HepG2 (cell line): ENCODE data around the gene NEU4. TPM values are rescaled to one million over a fixed set of nuclear protein-coding genes. Genes with fewer than 3 reads are reported as not detected.

Experiments used
- ATF7-NPFF ChIP-seq: sonication (generic); formaldehyde crosslinking; IDR thresholded peaks from 2 replicates; pipeline ENCODE4 v1.8.1; 2023; ENCODE audit warnings: mild to moderate bottlenecking, low read depth, missing genetic modification reagents, moderate library complexity
- EP300 ChIP-seq, 3 experiments: sonication (generic) in 1 of 3; formaldehyde crosslinking in 1 of 3; IDR thresholded peaks; 2 replicates each; pipeline versions ENCODE4 v1.5.1 to v1.6.1; 2011 to 2020; ENCODE audit warnings: low read depth in 2 of 3, low read length in 2 of 3, borderline replicate concordance in 1 of 3, improper control_type of control experiment in 1 of 3, mild to moderate bottlenecking in 1 of 3, missing genetic modification reagents in 1 of 3, moderate library complexity in 1 of 3
- GABPA ChIP-seq, 2 experiments: IDR thresholded peaks; 2 replicates each; pipeline ENCODE4 v1.6.1; 2011 to 2016; ENCODE audit warnings: low read depth in 2 of 2, low read length in 1 of 2, missing biosample characterization in 1 of 2, missing genetic modification characterization in 1 of 2
- GTF2F1 ChIP-seq: fragments of 150-350 bp; IDR thresholded peaks from 2 replicates; pipeline ENCODE4 v1.6.1; 2014; ENCODE audit warnings: low read length
- HDAC1 ChIP-seq: sonication (generic); formaldehyde crosslinking; IDR thresholded peaks from 2 replicates; pipeline ENCODE4 v1.5.1; 2020; ENCODE audit warnings: mild to moderate bottlenecking, missing genetic modification reagents
- KAT8 ChIP-seq: IDR thresholded peaks from 2 replicates; pipeline ENCODE4 v1.6.1; 2016; ENCODE audit warnings: missing genetic modification reagents, missing compliant biosample characterization
- NR2F6 ChIP-seq, 2 experiments: IDR thresholded peaks; 2 replicates each; pipeline ENCODE4 v1.6.1; 2016; ENCODE audit warnings: antibody characterized with exemption in 1 of 2, mild to moderate bottlenecking in 1 of 2
- PRMT3 ChIP-seq: sonication (generic); formaldehyde crosslinking; IDR thresholded peaks from 2 replicates; pipeline ENCODE4 v1.8.1; 2022; ENCODE audit warnings: low read depth, mild to moderate bottlenecking, moderate library complexity, missing genetic modification reagents, borderline replicate concordance
- RBM22 ChIP-seq: fragments of 200-400 bp; formaldehyde crosslinking; optimal IDR thresholded peaks from 2 replicates; pipeline ENCODE3; 2017; ENCODE audit warnings: mild to moderate bottlenecking, low read length, moderate library complexity
- SIN3B ChIP-seq: fragments of 150-350 bp; IDR thresholded peaks from 2 replicates; pipeline ENCODE4 v1.6.1; 2014; ENCODE audit warnings: low read length
- SNAPC2 ChIP-seq: sonication (generic); formaldehyde crosslinking; IDR thresholded peaks from 2 replicates; pipeline ENCODE4 v1.8.1; 2022; ENCODE audit warnings: mild to moderate bottlenecking, missing genetic modification reagents
- TCF7 ChIP-seq: sonication (generic); IDR thresholded peaks from 2 replicates; pipeline ENCODE4 v1.6.1; 2016; ENCODE audit warnings: antibody characterized with exemption, low read depth
- THAP7 ChIP-seq: sonication (generic); formaldehyde crosslinking; IDR thresholded peaks from 2 replicates; pipeline ENCODE4 v1.8.1; 2023; ENCODE audit warnings: mild to moderate bottlenecking, missing genetic modification reagents
- TOPORS ChIP-seq: sonication (generic); formaldehyde crosslinking; IDR thresholded peaks from 2 replicates; pipeline ENCODE4 v1.8.0; 2023; ENCODE audit warnings: mild to moderate bottlenecking, missing genetic modification reagents
- ZNF138 ChIP-seq: sonication (generic); formaldehyde crosslinking; IDR thresholded peaks from 2 replicates; pipeline ENCODE4 v1.5.0; 2020; ENCODE audit warnings: mild to moderate bottlenecking, low read depth, missing genetic modification reagents
- ZNF383 ChIP-seq: sonication (generic); formaldehyde crosslinking; IDR thresholded peaks from 2 replicates; pipeline ENCODE4 v1.4.0; 2020; ENCODE audit warnings: missing genetic modification reagents, mild to moderate bottlenecking, borderline replicate concordance
- polyA plus RNA-seq, 8 experiments: library from polyadenylated mRNA; depleted of rRNA in 3 of 8; stranded (reverse) in 7 of 8; unstranded in 1 of 8; fragments of >200 nt; fragmentation: Illumina TruSeq in 4 of 8; extraction: Trizol in 4 of 8; gene quantifications; 2 replicates each; pipeline versions ENCODE4 v1.2.1 to v1.2.3, GENCODE V29; 2011 to 2016; ENCODE audit warnings: low read depth in 4 of 8, missing spikeins in 1 of 8, mixed read lengths in 1 of 8; ENCODE audit not compliant: insufficient read depth in 1 of 8
- total RNA-seq, 5 experiments: library from RNA; depleted of rRNA; stranded (reverse); fragments of >200 nt; fragmentation: Illumina TruSeq; extraction: Trizol; gene quantifications; 2 replicates each; pipeline ENCODE4 v1.2.3, GENCODE V29; 2016; ENCODE audit warnings: low read depth in 1 of 5
- TF ChIP-seq, protein P1 (sequence below): sonication (generic); formaldehyde crosslinking; IDR thresholded peaks from 2 replicates; pipeline ENCODE4 v1.5.1; 2020; ENCODE audit warnings: mild to moderate bottlenecking, missing genetic modification reagents, moderate library complexity
- TF ChIP-seq, protein P2 (sequence below): sonication (generic); formaldehyde crosslinking; conservative IDR thresholded peaks from 2 replicates; pipeline ENCODE4 v1.4.0; 2020; ENCODE audit warnings: missing genetic modification reagents
- TF ChIP-seq, protein P3 (sequence below), 2 experiments: sonication (generic) in 1 of 2; formaldehyde crosslinking in 1 of 2; IDR thresholded peaks; 2 replicates each; pipeline versions ENCODE4 v1.5.1 to v1.6.1; 2011 to 2020; ENCODE audit warnings: borderline replicate concordance in 1 of 2, low read depth in 1 of 2, low read length in 1 of 2, mild to moderate bottlenecking in 1 of 2, missing genetic modification reagents in 1 of 2, moderate library complexity in 1 of 2

NEU4 gene
- total and polyA plus RNA-seq, 2 of the 13 experiments (the other 11 are each of a cell fraction or from before 2014, with no cell fraction given) = 53.5 to 107 TPM

GRCh38 chr2:241774419-241775222 lies 34.4 kb upstream of the NEU4 start (continued):
- TF ChIP-seq, protein P1, sequence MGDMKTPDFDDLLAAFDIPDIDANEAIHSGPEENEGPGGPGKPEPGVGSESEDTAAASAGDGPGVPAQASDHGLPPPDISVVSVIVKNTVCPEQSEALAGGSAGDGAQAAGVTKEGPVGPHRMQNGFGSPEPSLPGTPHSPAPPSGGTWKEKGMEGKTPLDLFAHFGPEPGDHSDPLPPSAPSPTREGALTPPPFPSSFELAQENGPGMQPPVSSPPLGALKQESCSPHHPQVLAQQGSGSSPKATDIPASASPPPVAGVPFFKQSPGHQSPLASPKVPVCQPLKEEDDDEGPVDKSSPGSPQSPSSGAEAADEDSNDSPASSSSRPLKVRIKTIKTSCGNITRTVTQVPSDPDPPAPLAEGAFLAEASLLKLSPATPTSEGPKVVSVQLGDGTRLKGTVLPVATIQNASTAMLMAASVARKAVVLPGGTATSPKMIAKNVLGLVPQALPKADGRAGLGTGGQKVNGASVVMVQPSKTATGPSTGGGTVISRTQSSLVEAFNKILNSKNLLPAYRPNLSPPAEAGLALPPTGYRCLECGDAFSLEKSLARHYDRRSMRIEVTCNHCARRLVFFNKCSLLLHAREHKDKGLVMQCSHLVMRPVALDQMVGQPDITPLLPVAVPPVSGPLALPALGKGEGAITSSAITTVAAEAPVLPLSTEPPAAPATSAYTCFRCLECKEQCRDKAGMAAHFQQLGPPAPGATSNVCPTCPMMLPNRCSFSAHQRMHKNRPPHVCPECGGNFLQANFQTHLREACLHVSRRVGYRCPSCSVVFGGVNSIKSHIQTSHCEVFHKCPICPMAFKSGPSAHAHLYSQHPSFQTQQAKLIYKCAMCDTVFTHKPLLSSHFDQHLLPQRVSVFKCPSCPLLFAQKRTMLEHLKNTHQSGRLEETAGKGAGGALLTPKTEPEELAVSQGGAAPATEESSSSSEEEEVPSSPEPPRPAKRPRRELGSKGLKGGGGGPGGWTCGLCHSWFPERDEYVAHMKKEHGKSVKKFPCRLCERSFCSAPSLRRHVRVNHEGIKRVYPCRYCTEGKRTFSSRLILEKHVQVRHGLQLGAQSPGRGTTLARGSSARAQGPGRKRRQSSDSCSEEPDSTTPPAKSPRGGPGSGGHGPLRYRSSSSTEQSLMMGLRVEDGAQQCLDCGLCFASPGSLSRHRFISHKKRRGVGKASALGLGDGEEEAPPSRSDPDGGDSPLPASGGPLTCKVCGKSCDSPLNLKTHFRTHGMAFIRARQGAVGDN (CRISPR knock-in tag) = peak; percentile 84
- TF ChIP-seq SNAPC2 (CRISPR knock-in tag) (no peak; the same call in 1 of the 2 replicates), KAT8 (CRISPR knock-in tag) (0 out of 2 replicates have a peak, but pooled peaks have one; percentile 43), RBM22 (no peak), SIN3B (no peak), NR2F6 (IDR thresholded peaks at IDR 0.05) (no peak), NR2F6 (CRISPR knock-in tag; IDR thresholded peaks at IDR 0.05) (no peak), GABPA (IDR thresholded peaks at IDR 0.05; ENCODE audit: low read depth, low read length) (no peak), GABPA (CRISPR knock-in tag; IDR thresholded peaks at IDR 0.05; ENCODE audit: low read depth) (no peak), THAP7 (CRISPR knock-in tag) (0 out of 2 replicates have a peak, but pooled peaks have one; percentile 38), GTF2F1 (no peak), ZNF383 (no peak), PRMT3 (peak; percentile 84; the same call in 1 of the 2 replicates), ATF7-NPFF (0 out of 2 replicates have a peak, but pooled peaks have one; percentile 45), ZNF138 (CRISPR knock-in tag) (no peak), TCF7 (no peak), HDAC1 (peak; percentile 67), TOPORS (CRISPR knock-in tag) (0 out of 2 replicates have a peak, but pooled peaks have one; percentile 54), EP300 (IDR thresholded peaks at IDR 0.05; ENCODE audit: low read depth in 2 of 2, low read length in 2 of 2) (no peak), EP300 (CRISPR knock-in tag; IDR thresholded peaks at IDR 0.05; ENCODE audit: borderline replicate concordance) (0 out of 2 replicates have a peak, but pooled peaks have one; percentile 14)
- TF ChIP-seq, protein P2, sequence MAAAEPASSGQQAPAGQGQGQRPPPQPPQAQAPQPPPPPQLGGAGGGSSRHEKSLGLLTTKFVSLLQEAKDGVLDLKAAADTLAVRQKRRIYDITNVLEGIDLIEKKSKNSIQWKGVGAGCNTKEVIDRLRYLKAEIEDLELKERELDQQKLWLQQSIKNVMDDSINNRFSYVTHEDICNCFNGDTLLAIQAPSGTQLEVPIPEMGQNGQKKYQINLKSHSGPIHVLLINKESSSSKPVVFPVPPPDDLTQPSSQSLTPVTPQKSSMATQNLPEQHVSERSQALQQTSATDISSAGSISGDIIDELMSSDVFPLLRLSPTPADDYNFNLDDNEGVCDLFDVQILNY = no peak
- TF ChIP-seq, protein P3, sequence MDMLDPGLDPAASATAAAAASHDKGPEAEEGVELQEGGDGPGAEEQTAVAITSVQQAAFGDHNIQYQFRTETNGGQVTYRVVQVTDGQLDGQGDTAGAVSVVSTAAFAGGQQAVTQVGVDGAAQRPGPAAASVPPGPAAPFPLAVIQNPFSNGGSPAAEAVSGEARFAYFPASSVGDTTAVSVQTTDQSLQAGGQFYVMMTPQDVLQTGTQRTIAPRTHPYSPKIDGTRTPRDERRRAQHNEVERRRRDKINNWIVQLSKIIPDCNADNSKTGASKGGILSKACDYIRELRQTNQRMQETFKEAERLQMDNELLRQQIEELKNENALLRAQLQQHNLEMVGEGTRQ (IDR thresholded peaks at IDR 0.05; ENCODE audit: low read depth, low read length) = no peak
- TF ChIP-seq, protein P3 (CRISPR knock-in tag; IDR thresholded peaks at IDR 0.05; ENCODE audit: borderline replicate concordance) = no peak
